ENCODE results near the gene CNN2. TPM values are rescaled to one million over a fixed set of nuclear protein-coding genes. Genes with fewer than 3 reads are reported as not detected.

Gene CNN2
- total RNA-seq (10 to 100 TPM; 31.0 to 38.4 TPM), polyA plus RNA-seq (10 to 100 TPM; 10.1 to 22.6 TPM)

GRCh38 chr19:1025960-1026782 lies at the start of gene CNN2:
TSS of gene CNN2 (plus strand) at chr19:1026608. CDS start at chr19:1026662, 54 bp downstream.
- Histone ChIP-seq H3K4me1 (ENCODE audit: control insufficient read depth in 4 of 4, insufficient read depth in 4 of 4, low read length in 3 of 4) (peaks cover 4 to 16% (median 5%) of the 10 kb centered on the region in 4 donors), H3K4me3 (ENCODE audit: low read depth in 1 of 3, low read length in 3 of 3) (peak within 1 kb of the TSS; percentile 53 to 76 (median 66)), H3K9me3 (ENCODE audit: control insufficient read depth in 4 of 4, low read length in 3 of 4) (no peaks in the 10 kb centered on the region), H3K36me3 (ENCODE audit: control insufficient read depth in 4 of 4, insufficient read depth in 3 of 4, low read depth in 1 of 4, low read length in 3 of 4) (no peaks in the 10 kb centered on the region), H3K27me3 (ENCODE audit: control insufficient read depth in 4 of 4, insufficient read depth in 4 of 4, low read length in 3 of 4) (no peaks in the 10 kb centered on the region), H3K27ac (ENCODE audit: low read depth in 1 of 2, low read length in 2 of 2) (peak within 1 kb of the TSS; percentile 76 to 77), H3K9ac (ENCODE audit: low read depth in 1 of 2, low read length in 2 of 2) (peak within 1 kb of the TSS; percentile 30 to 69)
- TF ChIP-seq RXRA (IDR thresholded peaks at IDR 0.05) = no peak
- WGBS = 5% methylated on average over 63 of the region's 63 CpGs
- DNase-seq (ENCODE audit: low spot score) = peak; percentile 75

- Histone ChIP-seq H3K27ac (ENCODE audit: low read depth in 1 of 2, low read length in 2 of 2) (no peak overlapping the region), H3K36me3 (ENCODE audit: control insufficient read depth in 4 of 4, insufficient read depth in 3 of 4, low read depth in 1 of 4, low read length in 3 of 4) (peaks cover 0 to 2% (median 0%) of the 10 kb centered on the region in 4 donors), H3K9ac (ENCODE audit: low read depth in 1 of 2, low read length in 2 of 2) (no peak overlapping the region), H3K4me3 (ENCODE audit: low read depth in 1 of 3, low read length in 3 of 3) (no peak overlapping the region), H3K9me3 (ENCODE audit: control insufficient read depth in 4 of 4, low read length in 3 of 4) (no peaks in the 10 kb centered on the region), H3K27me3 (ENCODE audit: control insufficient read depth in 4 of 4, insufficient read depth in 4 of 4, low read length in 3 of 4) (no peaks in the 10 kb centered on the region), H3K4me1 (ENCODE audit: control insufficient read depth in 4 of 4, insufficient read depth in 4 of 4, low read length in 3 of 4) (peaks cover 6 to 11% (median 9%) of the 10 kb centered on the region in 4 donors)
- TF ChIP-seq JUND (IDR thresholded peaks at IDR 0.05) (no peak), RAD21 (IDR thresholded peaks at IDR 0.05) (no peak), HNF4A (conservative IDR thresholded peaks at IDR 0.05) (no peak), FOXA2 (IDR thresholded peaks at IDR 0.05) (no peak)
- 86% methylated on average over 24 of the region's 24 CpGs for WGBS
- no peak for DNase-seq (ENCODE audit: low spot score)
Measured at GRCh38 chr19:977058-977464, 49.3 kb upstream of the CNN2 start.

GRCh38 chr19:979318-979741 lies 47.1 kb upstream of the CNN2 start:
- Histone ChIP-seq H3K27me3 (ENCODE audit: control insufficient read depth in 4 of 4, insufficient read depth in 4 of 4, low read length in 3 of 4) (no peaks in the 10 kb centered on the region), H3K27ac (ENCODE audit: low read depth in 1 of 2, low read length in 2 of 2) (no peak overlapping the region), H3K4me3 (ENCODE audit: low read depth in 1 of 3, low read length in 3 of 3) (no peak overlapping the region), H3K9ac (ENCODE audit: low read depth in 1 of 2, low read length in 2 of 2) (no peak overlapping the region), H3K9me3 (ENCODE audit: control insufficient read depth in 4 of 4, low read length in 3 of 4) (no peaks in the 10 kb centered on the region), H3K4me1 (ENCODE audit: control insufficient read depth in 4 of 4, insufficient read depth in 4 of 4, low read length in 3 of 4) (peaks cover 11 to 24% (median 17%) of the 10 kb centered on the region in 4 donors), H3K36me3 (ENCODE audit: control insufficient read depth in 4 of 4, insufficient read depth in 3 of 4, low read depth in 1 of 4, low read length in 3 of 4) (no peaks in the 10 kb centered on the region)
- no peak for DNase-seq (ENCODE audit: low spot score)
- TF ChIP-seq RAD21 (IDR thresholded peaks at IDR 0.05) = no peak
- TF ChIP-seq NR2F2 (IDR thresholded peaks at IDR 0.05) = no peak
- no peak for TF ChIP-seq YY1 (IDR thresholded peaks at IDR 0.05)
- no peak for TF ChIP-seq CTCF (IDR thresholded peaks at IDR 0.05; ENCODE audit: low read depth, low read length, missing input control)
- no peak for TF ChIP-seq JUND (IDR thresholded peaks at IDR 0.05)
- TF ChIP-seq HNF4A (conservative IDR thresholded peaks at IDR 0.05) = no peak
- TF ChIP-seq FOXA1 (IDR thresholded peaks at IDR 0.05) = no peak
- TF ChIP-seq ATF3 (IDR thresholded peaks at IDR 0.05) = no peak
- TF ChIP-seq FOXA2 (IDR thresholded peaks at IDR 0.05) = no peak
- no peak for TF ChIP-seq RXRA (IDR thresholded peaks at IDR 0.05)
- TF ChIP-seq GABPA (IDR thresholded peaks at IDR 0.05 in 1 of 2, conservative IDR thresholded peaks at IDR 0.05 in 1 of 2) = no peak
- TF ChIP-seq TAF1 (conservative IDR thresholded peaks at IDR 0.05) = no peak
- TF ChIP-seq EGR1 (IDR thresholded peaks at IDR 0.05; ENCODE audit: low read depth in 2 of 2) = no peak
- no peak for TF ChIP-seq SP1 (IDR thresholded peaks at IDR 0.05)
- no peak for TF ChIP-seq MAX (IDR thresholded peaks at IDR 0.05)
- TF ChIP-seq REST (IDR thresholded peaks at IDR 0.05) = no peak
- WGBS = 86% methylated on average over 19 of the region's 19 CpGs

Measured in liver (tissue), 9 donors.